ENCODE results near the gene BBS9.

DNA sequence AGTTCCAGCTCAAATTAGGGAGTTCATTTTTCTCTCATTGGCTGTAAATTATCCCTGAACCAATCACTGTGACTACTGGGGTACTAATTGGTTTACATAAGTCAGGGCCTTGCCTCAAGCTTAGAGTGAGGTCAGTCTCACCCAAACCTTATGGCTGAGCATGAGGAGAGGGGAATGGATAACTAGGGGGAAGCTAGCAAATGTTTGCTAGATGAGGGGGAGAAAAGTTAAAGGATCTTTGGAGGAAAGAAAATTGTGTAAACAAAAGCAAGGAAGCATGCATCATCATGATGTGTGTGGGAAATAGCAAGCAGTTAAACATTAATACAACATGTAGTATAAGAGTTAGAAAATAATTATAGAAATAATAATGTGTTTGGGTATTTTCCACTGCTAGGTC lies 121.9 kb downstream of the BBS9 start:
- TF ChIP-seq TAF1 (IDR thresholded peaks at IDR 0.05; ENCODE audit: borderline replicate concordance, low read depth, low read length) (no peak), POLR2AphosphoS5 (IDR thresholded peaks at IDR 0.05; ENCODE audit: low read depth, low read length) (no peak)

Measured in GM12892 (cell line).